Non-pigmented ciliary epithelial cell (primary cell): ENCODE results near the gene DDIT4.
"Not testable (repeated sequence)": the region's sequence is repeated elsewhere in the genome, so short reads cannot be mapped to it uniquely, and the experiment has no call there.

Experiments used
- DNase-seq: peaks from one replicate; pipeline ENCODE4 v3.0.0-alpha.2; 2010; ENCODE audit warnings: low read depth

The DDIT4 gene

GRCh38 chr10:72267819-72268399 lies 5.8 kb upstream of the DDIT4 start:
- DNase-seq = no peak

- not testable (repeated sequence) for DNase-seq
These were observed 5.1 kb upstream of the DDIT4 start for GRCh38 chr10:72268475-72269200.

DNA sequence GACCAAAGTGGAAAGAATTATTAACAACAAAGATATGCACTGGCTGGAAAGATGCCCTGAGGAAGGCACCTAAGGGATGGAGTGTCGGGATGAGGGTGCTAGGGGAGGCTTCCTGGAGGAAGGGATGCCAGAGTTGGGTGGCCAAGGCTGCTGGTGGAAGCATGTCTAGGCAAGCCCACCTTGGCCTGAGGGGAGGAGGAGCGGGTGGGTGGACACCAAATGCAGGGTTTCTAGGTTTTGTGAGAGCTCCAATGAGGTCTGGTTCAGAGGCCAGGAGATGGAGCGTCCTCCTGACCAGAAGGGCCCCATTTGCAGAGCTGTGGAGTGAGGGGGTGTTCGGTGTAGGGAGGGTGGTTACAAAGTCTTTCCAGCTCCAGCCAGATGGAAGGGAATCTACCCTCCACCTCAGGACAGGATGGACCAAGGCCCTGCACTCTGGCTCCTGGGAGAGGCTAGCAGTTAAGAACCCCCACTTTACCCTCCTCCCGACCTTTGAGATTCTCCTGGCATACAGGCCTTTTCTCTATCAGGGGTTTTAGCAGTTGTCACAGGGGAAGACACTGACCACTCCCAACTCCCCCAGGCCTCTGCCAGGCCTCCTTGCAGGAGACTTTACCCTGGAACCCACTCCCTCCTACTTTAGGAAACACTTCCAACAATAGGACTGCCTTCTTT lies 3.0 kb upstream of the DDIT4 start:
- DNase-seq = no peak

- DNase-seq = peak; percentile 73
These were observed 875 bp upstream of the DDIT4 start for GRCh38 chr10:72272689-72273409.

DNA sequence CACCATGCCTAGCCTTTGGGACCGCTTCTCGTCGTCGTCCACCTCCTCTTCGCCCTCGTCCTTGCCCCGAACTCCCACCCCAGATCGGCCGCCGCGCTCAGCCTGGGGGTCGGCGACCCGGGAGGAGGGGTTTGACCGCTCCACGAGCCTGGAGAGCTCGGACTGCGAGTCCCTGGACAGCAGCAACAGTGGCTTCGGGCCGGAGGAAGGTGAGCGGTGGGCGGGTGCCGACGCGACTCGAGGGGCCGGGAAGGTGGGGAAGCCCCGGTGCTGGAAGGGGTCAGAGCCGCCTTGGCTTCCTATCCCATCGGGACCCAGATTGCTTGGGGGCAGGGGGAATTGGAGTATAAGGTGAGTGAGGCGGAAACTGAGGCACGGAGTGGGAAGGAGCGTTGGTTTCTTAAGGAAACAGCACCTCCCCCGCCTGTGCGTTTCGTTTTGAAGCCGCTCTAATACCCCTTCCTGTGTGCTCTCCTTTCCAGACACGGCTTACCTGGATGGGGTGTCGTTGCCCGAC lies 547 bp downstream of the DDIT4 start:
- no peak for DNase-seq

DNA sequence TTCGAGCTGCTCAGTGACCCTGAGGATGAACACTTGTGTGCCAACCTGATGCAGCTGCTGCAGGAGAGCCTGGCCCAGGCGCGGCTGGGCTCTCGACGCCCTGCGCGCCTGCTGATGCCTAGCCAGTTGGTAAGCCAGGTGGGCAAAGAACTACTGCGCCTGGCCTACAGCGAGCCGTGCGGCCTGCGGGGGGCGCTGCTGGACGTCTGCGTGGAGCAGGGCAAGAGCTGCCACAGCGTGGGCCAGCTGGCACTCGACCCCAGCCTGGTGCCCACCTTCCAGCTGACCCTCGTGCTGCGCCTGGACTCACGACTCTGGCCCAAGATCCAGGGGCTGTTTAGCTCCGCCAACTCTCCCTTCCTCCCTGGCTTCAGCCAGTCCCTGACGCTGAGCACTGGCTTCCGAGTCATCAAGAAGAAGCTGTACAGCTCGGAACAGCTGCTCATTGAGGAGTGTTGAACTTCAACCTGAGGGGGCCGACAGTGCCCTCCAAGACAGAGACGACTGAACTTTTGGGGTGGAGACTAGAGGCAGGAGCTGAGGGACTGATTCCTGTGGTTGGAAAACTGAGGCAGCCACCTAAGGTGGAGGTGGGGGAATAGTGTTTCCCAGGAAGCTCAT lies 1.1 kb downstream of the DDIT4 start:
- no peak for DNase-seq

DNA sequence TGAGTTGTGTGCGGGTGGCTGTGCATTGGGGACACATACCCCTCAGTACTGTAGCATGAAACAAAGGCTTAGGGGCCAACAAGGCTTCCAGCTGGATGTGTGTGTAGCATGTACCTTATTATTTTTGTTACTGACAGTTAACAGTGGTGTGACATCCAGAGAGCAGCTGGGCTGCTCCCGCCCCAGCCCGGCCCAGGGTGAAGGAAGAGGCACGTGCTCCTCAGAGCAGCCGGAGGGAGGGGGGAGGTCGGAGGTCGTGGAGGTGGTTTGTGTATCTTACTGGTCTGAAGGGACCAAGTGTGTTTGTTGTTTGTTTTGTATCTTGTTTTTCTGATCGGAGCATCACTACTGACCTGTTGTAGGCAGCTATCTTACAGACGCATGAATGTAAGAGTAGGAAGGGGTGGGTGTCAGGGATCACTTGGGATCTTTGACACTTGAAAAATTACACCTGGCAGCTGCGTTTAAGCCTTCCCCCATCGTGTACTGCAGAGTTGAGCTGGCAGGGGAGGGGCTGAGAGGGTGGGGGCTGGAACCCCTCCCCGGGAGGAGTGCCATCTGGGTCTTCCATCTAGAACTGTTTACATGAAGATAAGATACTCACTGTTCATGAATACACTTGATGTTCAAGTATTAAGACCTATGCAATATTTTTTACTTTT lies 1.8 kb downstream of the DDIT4 start:
- DNase-seq = no peak

DNA sequence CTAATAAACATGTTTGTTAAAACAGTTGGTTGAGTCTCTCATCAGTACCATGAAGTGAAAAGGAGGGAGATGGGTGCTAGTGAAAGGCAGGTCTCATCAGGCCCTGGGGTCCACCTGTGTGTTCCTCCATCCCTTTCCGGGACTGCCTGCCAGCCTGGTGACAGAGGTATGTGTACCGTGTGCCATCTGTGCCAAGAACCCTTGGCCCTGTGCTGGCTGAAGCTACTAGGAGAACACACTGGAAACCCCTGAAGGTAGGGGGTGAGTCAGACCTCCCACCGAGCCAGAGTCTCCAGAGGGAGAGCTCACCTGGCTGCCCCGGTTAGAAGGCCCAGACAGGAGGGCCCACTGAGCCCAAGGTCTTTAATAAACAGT lies 2.3 kb downstream of the DDIT4 start:
- DNase-seq = no peak

DNA sequence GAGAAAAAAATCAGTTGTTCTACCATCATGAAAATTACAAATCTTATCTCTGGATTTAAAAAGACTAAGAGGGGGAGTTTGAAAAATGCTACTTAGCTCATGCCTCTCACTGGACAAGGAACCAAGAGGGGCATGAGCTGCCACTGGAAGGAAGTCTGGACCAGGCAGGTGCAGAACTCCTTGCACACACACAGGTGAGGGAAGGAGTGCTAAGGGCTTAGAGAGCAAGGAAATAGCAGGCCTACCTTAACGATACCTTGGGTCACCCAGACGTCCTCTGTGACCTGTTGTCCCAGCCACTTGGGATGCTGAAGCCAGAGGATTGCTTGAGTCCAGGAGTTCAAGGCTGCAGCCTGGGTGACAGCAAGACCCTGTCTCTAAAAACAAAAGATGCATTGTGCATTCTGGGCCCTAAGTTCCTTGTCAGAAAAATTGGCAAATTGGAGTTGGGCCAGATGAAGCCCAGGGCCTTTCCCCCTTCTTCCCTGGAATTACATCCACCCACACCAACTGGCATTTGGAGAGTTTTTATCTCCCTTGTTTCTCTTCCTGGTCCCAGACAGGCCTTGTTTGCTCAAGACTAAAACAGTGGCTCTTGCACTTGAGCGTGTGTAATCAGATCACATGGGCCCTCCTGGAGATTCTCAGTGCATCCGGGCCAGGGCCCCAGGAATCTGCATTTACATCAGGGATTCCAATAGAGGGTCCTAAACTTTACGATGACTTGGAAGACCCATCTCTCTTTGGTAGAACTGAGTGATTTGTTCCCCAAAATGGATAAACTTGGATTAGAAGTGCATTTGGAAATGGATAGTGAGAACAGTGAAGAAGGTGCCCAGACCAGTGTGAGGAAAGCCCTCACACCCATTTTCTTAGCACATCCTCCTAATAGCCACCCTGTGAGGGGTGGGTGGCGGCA lies 3.0 kb downstream of the DDIT4 start:
- DNase-seq = no peak

GRCh38 chr10:72277340-72277995 lies 3.7 kb downstream of the DDIT4 start:
- no peak for DNase-seq

DNA sequence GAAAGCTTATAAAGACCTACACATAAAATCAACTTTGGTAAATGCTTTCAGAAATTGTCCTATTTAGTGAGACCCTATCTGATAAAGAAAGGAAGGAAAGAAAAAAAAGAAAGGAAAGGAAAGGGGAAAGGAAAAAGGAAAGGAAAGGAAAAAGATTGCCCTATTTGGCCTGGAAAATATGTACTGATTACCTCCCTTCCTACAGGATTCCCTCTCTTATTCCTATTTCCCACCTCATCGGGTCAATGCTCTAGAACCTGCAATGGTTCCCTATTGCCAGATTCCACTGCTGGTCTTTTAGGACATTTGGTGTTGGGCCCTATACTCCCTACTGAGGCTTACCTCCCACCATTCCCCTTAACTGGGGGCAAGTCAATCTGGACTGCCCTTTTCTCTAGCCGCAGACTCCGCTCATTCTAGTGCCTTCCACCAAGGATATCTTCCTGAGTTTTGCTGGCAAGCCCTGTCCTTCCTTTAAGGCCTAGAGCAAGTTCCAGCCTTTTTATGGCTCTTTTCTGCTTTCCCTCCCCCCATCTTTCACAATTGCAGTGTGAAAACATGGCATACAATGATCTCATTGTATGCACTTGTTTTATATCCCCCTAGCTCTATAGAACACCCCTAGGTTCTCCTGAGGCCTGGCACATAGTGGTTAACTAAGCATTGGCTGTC lies 4.4 kb downstream of the DDIT4 start:
- no peak for DNase-seq

GRCh38 chr10:72278668-72279393 lies 5.1 kb downstream of the DDIT4 start:
- DNase-seq = no peak

- DNase-seq = not testable (repeated sequence)
These were observed 5.9 kb downstream of the DDIT4 start for GRCh38 chr10:72279587-72279986.

DNA sequence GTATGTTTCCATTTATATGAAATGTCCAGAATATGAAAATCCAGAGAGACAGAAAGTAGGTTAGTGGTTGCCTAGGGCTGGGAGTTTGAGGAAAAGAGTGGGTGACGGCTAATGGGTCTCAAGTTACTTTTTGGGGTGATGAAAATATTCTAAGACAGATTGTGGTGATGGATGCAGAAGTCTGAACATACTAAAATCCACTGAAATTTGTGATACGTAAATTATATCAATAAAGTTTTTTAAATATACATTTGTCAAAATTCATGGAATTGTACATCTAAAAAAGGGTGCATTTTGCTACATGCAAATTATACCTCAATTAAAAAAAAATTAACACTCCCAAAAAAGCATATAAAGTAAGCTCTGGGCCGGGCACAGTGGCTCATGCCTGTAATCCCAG lies 9.4 kb downstream of the DDIT4 start:
- DNase-seq = no peak

GRCh38 chr10:72285972-72286521 lies 12.3 kb downstream of the DDIT4 start:
- DNase-seq = no peak

GRCh38 chr10:72291019-72291532 lies 17.4 kb downstream of the DDIT4 start:
- no peak for DNase-seq

GRCh38 chr10:72292223-72292691 lies 18.5 kb downstream of the DDIT4 start:
- no peak for DNase-seq

GRCh38 chr10:72295330-72295910 lies 21.7 kb downstream of the DDIT4 start:
- no peak for DNase-seq
